HG02642 (cell line): Measurements from ENCODE around the gene SEMA6D.

Experiments used
- ATAC-seq: cut with Tn5 transposase; IDR thresholded peaks from one replicate; pipeline ENCODE4 v1.9.1; 2021; ENCODE audit warnings: mild to moderate bottlenecking; ENCODE audit not compliant: unreplicated experiment, poor library complexity

Gene SEMA6D

DNA sequence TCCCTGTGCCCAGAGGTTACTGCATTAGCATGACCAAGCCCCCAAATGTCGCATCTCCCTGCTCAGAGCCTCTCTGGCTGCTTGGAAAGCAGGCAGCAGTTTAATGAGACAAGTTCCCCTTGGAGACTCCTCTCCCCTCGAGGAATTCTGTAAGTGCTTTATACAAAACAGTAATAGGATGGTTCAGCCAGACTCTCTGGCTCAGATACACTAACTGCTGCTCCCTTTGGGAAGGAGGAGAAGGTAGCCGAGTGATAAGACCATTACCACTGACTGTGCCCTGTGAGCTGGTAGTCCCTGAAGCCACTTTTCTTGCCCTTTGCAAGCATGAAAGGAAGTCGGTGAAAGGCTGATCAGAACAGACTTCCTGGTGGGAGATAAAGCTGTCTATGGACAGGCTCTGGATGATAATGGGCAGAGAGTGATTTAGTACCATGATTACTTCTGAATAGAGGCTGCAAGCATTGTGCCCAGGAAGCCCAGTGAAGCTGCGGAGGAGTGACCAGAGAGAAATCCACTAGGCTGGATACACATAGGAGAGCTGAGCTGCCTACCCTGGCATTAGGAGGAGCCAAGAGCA lies 100.8 kb downstream of the SEMA6D start:
- no peak for ATAC-seq

DNA sequence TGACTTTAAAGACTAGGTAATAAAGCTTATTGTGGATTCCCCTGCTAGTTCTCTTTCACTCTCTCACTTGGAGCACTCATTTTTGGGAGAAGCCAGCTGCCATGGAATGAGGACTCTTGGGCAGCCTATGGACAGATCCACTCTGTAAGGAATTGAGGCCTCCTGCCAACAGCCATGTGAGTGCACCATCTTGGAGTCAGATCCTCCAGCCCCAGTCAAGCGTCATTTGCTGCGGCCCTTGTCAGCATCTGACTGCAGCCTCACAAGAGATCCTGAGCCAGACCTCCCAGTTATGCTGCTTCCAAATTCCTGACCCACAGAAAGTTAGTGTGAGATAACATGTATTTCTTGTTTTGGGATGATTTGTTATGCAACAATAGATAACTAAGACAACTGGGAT lies 101.9 kb downstream of the SEMA6D start:
- ATAC-seq = no peak

DNA sequence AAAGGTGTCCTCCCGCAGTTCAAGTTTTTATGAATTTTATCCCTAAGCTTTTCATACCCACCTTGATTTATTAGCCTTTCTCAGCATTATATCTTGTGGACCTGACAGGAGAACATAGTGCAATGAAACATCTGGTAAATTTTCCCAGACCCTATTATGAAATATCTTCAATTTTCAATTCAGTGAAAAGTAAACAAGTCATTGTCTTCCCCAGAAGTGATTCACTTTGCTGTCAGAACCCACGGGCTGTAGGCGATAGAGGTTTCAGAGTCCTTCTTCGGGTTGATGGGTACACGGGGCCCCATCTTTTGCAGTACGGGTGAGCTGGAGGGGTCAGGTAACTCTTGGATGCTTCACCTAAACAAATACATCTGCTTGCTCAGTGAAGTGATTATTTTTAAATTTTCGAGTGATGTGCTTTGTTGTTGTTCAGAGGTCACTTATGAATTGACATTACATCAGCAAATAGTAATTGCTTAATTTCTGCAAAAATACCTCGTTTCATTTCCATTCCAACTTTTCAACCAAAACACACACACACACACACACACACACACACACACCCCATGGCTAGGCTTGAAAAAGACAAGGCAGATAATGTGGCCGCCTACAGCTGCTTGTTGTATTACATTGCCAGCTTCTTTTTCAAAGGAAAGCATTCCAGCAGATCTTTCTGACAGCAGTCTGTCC lies 102.9 kb downstream of the SEMA6D start:
- no peak for ATAC-seq

DNA sequence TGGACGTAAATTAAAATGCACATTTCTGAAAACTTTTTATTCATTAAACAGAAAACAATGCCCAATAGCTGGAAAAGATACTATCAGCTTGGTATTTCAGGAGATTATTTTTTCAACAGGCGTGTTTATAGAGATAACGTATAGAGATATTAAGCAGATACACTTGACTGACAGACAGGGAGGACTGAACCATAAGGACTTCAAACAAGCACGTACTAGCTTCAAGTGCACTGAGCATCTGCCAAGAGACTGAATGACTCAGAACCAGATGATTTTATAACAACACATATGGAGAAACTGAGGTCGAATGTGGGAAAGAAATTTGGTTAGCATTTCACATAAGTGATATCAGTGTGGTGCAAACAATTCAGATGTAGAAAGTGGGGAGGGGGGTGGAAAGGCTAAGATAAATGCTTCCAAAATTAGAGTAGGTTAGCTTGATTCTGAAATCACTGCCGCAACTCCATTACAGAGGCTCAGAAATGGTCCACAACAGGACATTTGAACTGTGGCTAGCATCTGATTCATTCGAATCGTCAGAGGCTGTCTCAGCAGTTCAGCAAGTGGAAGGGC lies 103.5 kb downstream of the SEMA6D start:
- ATAC-seq = no peak

DNA sequence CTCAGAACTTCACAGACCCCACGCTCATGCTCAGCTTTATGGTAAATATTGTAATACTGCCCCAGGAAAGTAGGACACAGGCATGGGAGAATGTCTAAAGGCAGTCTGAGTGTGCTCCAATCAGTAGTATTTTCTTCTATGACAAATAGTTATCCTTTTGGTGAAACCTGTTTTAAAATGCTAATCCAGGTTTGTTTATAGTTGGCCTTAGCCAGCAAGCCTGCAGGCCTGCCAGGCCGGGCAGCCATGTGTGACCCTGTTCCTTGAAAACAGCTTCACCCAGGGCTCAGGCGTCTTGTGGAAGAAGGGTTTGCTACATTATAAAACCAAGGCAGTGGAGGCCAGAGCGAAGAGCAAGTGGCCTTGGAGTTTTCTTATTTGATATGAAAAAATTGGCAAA lies 104.7 kb downstream of the SEMA6D start:
- ATAC-seq = no peak
